Keratinocyte (primary cell): ENCODE data around the gene MTMR3.

Experiments used
- EZH2 ChIP-seq: IDR thresholded peaks from one replicate; pipeline ENCODE4 v1.6.1; 2012; ENCODE audit warnings: inconsistent platforms, mild to moderate bottlenecking, low read length, moderate library complexity
- TF ChIP-seq, protein P1 (sequence below), 3 experiments: IDR thresholded peaks in 1 of 3; conservative IDR thresholded peaks in 1 of 3; optimal IDR thresholded peaks in 1 of 3; 2 replicates in 2 of 3; 3 replicates in 1 of 3; pipeline versions ENCODE3 to v1.5.1; 2011; ENCODE audit warnings: low read length in 3 of 3, mild to moderate bottlenecking in 3 of 3, moderate library complexity in 2 of 3, control low read depth in 1 of 3, inconsistent platforms in 1 of 3; ENCODE audit not compliant: insufficient read depth in 2 of 3; ENCODE audit errors: extremely low read depth in 1 of 3

GRCh38 chr22:30040499-30041260 lies 157.7 kb downstream of the MTMR3 start:
- TF ChIP-seq, protein P1, sequence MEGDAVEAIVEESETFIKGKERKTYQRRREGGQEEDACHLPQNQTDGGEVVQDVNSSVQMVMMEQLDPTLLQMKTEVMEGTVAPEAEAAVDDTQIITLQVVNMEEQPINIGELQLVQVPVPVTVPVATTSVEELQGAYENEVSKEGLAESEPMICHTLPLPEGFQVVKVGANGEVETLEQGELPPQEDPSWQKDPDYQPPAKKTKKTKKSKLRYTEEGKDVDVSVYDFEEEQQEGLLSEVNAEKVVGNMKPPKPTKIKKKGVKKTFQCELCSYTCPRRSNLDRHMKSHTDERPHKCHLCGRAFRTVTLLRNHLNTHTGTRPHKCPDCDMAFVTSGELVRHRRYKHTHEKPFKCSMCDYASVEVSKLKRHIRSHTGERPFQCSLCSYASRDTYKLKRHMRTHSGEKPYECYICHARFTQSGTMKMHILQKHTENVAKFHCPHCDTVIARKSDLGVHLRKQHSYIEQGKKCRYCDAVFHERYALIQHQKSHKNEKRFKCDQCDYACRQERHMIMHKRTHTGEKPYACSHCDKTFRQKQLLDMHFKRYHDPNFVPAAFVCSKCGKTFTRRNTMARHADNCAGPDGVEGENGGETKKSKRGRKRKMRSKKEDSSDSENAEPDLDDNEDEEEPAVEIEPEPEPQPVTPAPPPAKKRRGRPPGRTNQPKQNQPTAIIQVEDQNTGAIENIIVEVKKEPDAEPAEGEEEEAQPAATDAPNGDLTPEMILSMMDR (optimal IDR thresholded peaks at IDR 0.05 in 1 of 3, IDR thresholded peaks at IDR 0.05 in 1 of 3, conservative IDR thresholded peaks at IDR 0.05 in 1 of 3; ENCODE audit: extremely low read depth in 1 of 3, insufficient read depth in 2 of 3, low read length in 3 of 3) = no peak
- no peak for TF ChIP-seq EZH2
